GM19238 (cell line): ENCODE data around the gene CELSR1.

Experiments
- DNase-seq: peaks from one replicate; pipeline ENCODE4 v3.0.0; 2011; ENCODE audit warnings: low spot score; ENCODE audit not compliant: insufficient read length

Gene CELSR1

DNA sequence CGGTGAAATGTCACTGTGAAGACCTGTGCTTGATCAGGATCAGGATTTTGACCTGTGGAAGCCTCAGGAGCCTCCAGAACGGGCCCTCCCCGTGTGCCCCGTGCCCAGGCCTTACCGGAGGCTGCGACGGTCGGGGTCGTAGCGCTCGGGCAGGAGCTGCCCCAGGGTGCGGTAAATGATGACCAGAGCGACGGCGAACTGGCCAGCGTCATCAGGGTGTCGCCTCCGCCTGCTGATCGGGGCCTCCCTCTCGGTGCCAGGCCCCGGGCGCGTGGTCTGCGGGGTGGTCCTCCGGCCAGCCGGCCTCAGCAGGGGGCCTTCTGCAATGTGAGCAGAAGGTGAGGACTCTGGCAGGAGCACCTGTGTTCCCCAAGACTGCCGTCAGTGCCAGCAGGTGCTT lies 155.7 kb downstream of the CELSR1 start:
- DNase-seq, result no peak

DNA sequence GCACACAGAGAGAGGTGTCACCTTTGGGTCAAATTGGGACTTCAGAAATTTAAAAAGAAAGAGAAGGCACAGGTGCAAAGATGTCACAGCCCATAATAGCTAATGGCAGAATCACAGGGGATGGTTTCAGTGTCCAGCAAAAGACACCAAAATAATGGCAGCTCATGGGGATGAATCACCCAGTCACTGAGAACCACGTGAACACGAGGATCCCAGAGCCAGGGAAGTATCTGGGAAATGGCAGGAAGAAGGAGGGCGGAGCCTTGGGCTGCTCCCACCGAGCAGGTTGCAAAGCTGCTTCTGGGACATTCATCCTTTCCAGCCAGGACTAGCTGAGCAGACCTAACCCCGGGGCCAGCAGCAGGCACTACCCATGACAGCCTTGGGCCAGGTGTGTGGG lies 156.3 kb downstream of the CELSR1 start:
- no peak for DNase-seq

DNA sequence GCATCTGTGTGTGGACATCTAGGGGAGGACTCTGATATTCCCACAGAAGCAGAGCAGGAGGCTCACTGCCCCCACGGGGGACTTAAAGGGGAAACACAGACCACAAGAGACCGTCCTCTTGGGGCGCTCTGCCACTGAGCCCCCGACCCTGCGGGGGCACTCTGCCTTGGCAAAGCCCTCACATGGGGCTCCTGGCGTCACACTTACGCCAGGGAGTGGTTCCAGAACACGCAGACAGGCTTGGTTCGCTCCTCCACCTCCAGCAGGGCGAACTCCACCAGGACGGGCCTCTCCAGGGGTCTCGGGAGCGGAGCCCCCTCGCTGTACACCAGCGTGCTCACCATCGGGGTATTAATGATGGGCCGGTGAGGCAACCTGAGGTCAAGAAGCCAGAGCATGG lies 156.8 kb downstream of the CELSR1 start:
- no peak for DNase-seq

DNA sequence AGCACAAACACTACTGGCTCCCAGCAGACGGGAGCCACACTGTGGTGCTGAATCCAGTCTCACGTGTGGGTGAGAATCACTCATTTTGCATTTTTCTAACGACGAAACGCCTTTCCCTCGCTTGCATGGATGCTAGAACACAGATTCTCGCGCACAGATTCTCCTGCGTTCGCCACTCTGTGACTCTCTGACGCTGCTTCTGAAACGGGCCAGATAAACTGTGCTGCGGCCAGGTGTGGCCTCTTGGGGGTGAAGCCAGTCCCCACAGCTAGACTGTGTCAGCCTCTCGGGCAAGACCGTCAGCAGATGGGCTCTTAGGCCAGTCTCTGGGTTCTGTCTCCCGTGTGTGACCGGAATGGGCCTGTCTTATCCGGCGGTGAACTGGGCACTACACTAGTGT lies 157.4 kb downstream of the CELSR1 start:
- DNase-seq, result no peak

DNA sequence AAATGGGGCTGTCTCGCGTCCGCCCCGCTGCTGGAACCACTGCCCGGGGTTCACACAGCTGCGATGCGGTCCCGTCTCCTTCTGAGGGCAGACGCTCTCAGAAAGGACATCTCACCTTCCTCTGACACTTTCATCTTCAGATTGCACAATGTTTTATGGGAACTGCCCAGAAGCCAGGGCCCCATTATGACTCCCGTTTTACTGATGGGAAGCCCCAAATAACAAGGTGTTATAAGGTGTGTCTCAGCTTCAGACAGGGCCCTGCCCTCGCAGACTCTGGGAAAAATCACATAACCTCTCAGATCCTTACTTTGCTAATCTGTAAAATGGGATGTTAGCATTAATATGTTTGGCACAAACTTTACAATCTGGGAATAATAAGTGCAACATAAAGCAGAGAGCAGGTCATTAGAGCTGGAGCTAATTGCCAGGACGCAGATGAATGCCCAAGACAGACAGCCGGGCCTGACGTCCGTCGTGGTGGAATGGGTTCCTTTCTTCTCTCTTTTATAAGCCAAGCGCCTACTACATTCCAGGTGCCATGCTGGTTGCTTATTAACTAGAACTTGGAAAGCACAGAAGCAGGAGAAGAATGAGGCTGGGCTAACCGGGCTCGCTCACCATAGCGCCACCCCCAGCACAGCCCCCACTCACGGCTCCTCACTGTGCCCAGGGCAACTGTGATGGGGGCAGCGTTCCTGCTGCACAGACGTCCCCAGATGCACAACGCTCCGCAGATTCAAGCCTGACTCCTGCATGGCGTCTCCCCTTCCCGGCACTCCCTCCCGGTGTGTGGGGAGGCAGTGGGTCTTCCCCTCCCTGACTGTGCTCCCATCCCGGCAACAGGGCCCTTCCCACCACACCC lies 158.1 kb downstream of the CELSR1 start:
- DNase-seq, result no peak

DNA sequence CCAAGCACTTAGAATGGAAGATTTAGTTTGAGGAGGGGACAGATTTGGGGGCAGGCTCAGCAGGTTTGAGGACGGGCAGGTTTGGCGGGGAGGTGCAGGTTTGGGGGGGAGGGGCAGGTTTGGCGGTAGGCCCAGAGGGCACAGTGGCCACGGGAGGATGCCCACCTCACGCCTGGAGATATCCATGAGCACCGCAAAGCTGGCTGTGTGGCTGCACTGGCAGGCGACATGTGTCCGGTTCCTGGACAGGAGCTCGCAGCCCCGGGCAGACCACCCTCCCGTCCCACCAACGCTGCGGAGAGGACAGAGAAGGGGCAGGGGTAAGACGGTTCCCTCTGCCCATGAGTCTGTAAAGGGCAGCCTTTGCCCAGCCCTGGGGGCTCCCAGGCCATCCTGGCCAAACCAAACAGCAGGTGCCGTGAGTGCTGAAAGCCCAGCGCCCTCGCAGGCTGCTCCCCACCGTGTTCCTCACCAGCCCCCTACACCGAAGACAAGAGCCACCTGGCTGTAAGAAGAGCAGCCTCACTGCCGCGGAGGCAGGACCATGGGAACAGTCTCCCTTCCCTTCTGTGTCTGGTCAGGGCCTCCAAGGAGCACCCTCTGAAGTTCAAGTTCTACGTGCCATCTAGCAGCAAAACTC lies 158.9 kb downstream of the CELSR1 start:
- no peak for DNase-seq

DNA sequence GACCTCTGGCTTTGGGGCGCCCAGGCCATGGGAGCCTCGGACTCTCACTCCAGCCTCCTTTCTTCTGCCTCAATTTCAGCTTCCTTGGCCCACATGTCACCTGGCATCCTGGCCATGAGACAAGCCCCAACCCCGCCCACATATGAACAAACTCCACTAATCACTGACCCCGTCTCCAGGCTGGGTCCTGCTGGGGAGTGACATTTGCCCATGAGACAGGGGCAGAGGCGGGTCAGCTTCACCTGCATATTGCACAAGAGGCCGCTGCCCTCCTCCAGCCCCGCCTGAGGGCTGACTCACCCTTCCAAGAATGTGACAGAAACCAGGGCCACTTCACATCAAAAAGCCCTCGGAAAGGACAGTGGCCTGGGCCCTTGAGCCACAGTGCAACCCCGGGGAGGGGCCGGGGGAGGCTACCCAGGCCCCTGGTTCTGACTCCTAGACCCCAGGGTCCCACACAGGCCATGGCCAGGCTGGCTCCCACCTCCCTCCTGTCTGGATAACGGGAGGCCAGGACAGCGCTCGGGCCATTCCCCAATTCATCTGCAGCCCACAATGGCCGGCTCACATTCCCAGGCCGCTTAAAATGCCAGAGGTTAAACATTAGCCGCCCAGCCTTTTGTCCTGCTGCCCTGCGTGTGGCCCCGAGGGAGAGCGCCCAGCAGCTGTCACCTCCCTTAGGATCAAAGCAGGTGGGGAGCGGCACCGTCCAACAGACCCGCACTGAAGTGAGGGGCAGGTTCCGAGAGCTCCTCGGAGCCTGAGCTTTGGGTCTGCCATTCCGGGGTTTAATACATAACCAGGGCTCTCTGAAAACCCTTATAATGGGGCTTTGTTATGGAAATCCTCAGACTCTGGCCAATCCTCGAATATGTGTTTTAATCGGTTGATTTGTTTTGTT lies 159.6 kb downstream of the CELSR1 start:
- DNase-seq, result no peak

DNA sequence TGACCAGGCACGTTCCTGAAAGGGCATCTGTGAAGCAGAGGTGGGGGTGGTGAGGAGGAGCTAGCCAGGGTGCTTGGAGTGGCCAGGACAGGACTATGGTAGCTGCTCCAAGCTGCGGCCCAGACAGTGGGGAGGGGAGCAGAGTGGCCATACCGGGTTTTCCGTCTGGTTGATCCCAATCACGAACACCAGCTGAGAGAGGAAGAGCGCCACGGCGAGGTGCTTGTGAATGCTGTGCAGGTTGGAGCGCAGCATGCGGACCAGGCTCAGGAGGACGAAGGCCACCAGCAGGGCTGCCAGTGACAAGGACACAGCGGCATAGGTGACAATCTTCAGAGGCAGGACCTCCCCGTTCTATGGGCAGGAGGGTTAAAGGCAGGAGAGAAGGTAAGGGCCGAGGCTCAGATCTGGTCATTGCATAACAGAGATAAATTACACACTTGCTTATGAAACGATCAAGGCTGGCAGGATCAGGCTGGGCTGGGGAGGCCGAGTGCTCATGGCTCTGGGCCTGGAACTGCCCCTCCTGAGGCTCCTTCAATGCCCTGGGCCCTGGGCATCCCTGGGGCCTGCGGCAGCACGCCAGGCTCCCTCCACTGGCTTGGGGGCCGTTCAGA lies 160.4 kb downstream of the CELSR1 start:
- no peak for DNase-seq

DNA sequence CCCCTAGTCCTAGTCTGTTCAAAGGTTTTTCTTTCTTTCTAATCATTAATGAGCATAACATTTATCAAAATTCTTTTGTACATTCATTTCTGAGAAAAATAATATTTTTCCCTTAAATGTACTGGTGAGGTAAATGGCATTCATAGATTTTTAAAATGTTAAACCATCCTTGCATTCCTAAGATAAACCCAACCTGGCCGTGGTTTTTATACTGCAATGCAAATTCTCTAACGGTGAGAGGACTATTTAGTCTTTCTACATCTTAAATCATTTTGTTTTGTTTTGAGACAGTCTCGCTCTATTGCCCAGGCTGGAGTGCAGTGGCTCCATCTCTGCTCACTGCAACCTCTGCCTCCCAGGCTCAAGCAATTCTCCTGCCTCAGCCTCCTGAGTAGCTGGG lies 161.3 kb downstream of the CELSR1 start:
- no peak for DNase-seq

DNA sequence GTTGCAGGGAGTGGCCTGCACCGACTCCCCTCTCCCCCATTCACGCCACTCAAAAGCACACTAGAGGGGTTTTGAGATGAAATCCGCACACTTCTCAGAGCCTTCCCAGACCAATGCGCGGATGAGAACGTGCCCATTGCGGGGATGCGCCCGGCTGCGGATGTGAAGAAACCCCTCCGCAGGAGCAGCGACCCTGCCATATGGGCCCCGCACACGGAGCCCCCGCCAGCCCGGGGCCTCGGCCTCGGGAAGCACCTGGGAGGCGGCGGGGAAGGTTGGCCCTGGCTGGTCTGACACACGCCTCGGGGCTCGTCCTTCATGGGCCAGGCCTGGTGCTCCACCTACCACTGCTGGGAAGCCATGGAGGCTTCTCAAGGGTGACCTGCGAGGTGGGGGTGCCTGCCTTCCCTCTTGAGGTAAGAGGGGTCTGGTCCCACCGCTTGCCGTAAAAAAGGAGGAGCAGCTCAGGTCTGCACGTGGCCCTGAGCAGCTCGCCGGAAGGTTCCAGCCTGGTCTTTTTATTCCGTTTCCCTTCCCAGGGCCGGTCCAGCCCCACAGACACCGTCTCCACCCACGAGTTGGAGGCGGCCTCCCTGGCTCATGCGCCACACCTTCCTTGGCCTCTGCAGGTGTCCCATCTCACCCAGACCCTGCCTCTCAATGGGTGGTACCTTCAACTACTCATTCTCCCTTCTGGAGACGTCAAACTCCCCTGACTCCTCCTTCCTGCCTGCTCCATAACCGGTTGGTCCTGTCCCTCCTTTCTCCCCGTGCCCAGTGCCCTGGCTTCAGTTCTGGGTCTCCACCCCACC lies 162.6 kb downstream of the CELSR1 start:
- DNase-seq, result no peak

DNA sequence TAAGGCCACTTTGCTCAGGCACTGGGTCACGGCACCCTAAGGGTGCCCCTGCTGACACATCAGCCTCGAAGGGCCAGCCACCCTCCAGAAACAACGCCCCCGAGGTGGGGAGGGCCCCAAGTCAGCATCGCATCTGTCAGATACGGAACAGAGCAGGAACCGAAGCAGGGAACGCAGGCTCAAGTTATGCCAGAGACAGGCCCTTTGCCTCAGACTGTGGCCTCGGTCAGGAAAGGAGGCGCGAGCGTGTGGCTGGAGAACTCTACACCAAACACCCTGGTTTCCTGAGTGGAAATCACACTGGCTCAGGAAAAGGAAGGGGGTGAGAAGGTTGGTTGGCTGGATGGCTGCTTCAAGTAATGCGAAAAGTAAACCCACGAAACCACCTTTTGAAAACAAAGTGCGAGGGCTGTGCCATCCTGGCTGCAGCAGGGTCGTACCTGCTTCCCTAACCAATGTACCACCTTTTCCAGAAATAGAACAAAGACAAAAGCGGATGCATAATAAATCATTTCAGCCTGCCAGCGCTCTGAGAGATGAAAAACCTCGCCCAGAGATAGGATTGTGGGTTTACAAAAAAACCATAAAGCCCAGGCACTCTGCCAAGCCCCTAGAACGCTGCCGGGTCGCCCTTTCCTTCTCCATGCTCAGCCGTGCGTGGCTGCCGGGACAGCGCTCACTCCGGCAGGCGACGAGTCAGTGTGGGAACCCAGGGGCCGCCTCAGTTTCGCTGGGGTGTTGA lies 163.3 kb downstream of the CELSR1 start:
- no peak for DNase-seq

DNA sequence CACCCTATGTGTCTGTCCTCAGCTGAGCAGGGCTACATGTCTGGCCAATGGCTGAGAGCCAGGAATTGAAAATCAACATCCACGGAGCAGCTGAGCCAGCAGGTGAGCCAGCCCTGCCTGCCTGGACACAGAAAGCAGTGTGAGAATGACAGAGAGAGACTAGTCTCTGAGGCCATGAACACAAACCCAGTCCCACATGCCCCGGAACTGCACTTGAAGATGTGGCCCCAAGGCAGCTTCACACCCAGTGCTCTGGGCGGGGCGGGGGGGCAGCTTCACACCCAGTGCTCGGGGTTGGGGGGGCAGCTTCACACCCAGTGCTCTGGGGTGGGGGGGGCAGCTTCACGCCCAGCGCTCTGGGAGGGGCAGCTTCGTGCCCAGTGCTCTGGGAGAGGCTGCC lies 164.3 kb downstream of the CELSR1 start:
- no peak for DNase-seq

DNA sequence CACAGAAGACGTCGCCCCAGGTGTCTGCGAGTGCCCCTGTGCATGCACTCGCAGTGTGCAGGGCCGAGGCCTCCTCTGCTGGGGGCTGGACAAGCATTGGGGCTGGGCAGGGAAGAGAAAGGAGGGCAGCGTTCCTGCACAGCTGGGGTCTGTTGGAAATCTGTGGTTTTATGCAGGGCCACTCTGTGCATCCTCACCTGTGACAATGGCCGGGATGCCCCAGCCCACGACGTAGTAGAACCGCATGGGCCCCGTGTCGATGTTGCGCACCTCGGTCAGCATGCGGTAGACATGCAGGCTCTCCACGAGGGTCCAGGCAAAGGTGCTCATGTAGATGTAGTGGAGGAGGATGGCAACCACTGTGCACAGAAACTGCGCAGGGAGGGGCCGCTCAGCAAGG lies 164.7 kb downstream of the CELSR1 start:
- no peak for DNase-seq

DNA sequence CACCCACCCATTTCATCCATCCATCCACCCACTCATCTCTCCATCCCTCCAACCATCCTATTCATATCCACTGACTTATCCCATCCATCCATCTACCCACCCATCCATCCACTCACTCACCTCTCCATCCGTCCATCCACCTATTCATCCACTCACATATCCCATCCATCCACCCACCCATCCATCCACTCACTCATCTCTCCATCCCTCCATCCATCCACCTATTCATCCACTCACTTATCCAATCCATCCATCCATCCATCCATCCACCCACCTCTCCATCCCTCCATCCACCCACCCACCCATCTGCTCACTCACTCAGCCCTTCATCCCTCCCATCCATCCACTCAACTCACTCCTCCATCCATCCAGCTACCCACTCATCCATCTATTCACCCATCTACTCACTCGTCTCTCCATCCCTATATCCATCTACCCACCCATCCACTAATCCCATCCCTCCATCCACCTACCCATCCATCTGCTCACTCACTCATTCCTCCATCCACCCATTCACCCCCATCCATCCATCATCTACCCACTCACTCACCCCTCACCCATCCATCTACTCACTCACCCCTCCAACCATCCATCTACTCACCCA lies 165.7 kb downstream of the CELSR1 start:
- no peak for DNase-seq

DNA sequence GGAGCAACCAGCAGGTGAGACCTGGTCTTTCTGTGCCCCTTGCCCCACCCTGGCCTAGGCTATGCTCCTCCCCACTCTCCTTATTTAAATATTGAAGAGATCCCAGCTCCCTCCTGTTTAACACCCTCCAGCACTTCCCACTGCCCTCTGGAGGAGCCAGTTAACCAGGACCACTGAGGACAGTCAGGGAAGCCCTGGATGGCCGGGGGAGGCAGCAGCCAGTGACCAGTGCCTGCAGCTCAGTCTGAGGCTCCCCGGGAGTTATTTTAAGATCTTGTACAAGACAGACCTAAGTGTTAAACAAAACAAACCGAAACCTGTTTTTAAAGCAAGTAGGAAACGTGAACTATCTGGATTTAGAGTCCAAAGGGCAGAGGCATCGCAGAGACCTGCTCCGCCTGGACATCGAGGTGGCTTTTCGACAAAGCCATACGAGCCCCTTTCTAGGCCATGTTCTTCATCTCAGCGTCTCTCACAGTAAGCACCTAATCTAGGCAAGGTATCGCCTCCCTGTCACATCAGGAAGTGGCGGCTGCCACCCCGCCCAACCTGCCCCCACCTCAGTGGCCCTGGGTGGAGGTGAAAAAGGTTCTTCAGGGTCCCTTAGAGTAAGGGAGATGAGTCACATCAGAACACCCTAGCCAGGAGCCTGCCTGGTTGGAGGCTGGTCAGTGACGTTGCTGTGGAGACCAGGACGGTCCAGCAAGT lies 166.7 kb downstream of the CELSR1 start:
- no peak for DNase-seq

DNA sequence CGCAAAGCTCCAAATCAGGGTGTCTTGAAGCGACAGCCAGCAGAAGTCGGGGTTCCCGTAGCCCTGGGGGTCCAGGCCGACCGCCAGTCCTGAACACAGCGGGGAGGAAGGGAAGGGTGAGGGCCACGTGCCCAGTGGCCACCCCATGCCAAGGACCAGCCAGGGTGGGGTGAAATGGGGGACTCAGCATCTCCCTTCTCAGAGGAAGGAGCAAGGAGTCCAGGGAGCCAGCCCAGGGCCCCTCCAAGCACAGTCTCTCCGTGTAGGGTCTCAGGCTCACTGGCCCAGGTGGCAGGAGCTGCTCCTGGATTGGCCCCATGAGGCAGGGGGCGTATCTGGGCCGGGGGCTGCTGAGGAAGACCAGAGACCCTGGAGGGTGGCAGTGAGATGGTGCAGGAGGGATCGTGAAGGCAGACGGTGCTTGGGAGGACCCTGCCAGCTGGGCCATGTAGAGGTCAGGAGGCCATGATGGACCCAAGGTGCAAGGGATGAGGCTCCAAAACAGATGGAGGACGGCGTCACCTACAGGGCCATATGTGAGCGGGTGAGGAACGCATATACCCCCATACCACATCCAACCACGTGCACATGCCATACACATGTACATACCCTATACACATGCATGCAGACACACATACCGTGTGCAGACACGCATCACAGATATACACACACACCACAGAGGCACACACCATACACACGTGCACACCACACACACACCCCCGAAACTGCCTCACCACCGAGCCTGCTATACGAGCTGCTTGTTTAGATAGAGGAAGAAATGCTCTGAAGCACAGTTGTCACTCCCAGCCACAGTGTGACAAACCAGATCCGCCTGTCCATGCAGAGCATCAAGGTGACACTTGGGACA lies 167.5 kb downstream of the CELSR1 start:
- DNase-seq, result no peak

DNA sequence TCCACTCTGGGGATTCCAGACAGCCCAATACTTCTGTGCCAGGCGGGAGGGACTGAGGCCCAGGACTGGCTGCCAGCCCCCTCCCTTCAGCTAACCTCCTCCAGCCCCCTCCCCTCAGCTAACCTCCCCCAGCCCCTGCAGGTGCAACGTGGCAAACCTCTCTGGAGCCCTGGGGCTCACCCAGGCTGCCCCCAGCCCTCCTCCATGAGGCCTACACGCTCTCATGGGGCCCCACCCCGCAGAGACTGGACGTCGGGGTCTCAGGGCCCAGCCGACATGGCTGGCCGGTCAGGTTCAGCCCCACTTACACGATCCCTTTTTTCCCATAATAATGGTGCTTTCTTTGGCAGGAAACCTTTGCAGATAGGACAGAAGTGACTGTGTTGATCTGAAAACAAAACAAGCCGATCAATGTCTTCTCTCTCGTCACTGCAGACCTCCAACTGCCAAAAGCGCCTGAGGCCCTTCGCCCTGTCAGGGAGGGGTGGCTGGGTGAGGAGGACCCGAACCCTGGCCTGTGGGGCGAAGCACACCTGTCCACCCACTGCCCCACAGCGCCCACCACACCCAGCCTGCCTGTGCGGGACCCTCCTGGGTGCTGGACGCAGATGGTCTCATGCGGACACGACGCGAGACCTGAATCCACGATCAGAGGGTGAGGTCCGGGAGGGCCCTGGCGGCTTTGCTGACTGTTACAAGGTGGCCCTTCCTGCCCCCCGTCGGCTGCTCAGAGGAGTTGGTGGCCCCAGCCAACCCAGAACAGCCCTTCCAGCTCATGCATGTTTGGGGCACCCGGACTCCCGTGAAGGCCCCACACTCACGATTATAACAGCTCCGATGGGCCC lies 168.3 kb downstream of the CELSR1 start:
- no peak for DNase-seq
